ENCODE data around the gene CAMKMT.

Gene CAMKMT

DNA sequence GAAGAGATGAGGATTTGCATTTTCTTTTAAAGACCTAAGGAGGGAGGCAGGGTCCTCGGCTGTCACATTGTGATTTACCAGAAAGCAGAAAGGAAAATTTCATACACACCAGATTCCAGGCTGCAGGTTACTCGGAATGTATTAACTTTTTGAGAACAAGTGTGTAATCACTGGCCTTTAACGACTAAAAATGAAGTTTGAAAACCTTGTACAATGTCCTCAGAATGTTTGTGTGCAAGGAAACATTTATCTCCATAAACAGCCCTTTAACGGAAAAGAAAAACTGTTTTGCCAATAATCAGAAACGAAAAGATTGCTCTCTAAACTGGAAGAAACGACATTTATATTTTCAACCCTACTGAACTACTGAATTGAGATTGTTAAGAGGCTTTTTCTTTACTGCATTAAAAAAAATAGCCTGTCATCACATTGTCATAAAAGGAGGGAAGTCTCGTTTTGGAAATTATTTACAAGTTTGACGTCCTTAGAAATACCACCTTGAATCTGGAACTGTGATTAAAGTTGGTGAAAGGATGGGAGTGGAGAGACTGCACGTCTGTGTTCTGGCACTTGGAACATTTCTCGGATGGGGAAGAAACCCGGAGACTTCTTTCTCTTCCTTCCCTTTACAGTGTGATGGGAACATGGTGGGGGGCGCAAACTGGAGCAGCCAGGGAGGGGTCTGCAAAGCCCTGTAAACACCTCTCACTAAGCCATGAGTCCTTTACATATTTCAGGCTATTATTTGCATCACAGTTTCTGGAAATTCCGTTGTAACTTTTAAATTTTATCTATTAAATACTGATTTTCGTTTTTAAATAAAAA lies 445.7 kb downstream of the CAMKMT start:
- no peak for DNase-seq

- no peak for DNase-seq
Observed at GRCh38 chr2:44810892-44811530, 449.3 kb downstream of the CAMKMT start.

DNA sequence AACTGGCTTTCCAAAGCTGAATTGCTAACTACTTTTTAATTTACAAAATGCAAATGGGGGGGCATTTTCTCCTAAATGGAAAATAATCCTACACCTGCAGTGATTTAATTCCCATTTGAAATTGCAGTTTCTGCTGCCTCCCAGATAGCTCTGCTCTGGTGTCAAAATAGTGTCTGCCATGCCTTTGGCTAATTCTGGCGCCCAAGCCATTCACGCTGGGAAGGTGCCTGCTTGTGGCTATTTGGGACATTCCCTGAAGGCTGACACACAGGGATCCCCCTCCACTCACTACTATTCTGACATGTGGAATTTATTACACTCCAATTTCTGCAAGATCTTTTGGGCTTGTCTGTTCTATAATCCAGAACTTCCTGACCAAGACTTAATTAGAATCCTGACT lies 451.4 kb downstream of the CAMKMT start:
- no peak for DNase-seq

GRCh38 chr2:44813658-44814057 lies 451.9 kb downstream of the CAMKMT start:
- no peak for DNase-seq

GRCh38 chr2:44817256-44817655 lies 455.5 kb downstream of the CAMKMT start:
- DNase-seq: no peak

DNA sequence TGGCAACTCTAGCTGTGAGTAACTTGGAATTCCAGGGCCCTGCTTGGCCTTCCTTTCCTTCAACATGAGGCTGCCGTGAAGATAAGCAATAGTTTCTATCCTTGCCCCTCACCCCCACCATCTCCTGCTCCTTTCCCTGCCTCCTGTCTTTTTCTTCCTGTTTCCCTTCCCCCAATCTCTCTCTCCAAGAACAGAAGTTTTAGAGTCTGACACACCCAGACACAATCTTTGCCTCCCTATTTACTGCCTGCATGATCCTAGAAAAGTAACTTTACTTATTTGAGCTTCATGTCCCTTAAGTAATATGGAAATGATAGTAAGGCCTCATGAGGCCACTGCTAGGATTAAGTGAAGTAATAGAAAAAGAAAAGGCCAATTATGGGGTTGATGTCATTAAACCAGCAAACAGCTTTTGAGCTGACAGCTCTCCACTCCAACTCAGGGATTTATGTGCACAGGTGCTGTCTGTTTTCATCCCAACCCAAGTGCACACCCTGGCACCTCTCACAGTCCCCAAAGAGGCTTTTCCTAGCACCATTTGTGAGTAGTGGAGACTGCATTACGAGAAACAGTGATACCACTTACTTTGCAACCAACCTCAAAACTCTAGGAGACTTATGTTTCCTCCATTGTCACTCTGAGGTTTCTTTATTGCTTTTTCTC lies 456.1 kb downstream of the CAMKMT start:
- DNase-seq: no peak

GRCh38 chr2:44819061-44819460 lies 457.3 kb downstream of the CAMKMT start:
- DNase-seq: no peak

GRCh38 chr2:44821500-44821899 lies 459.8 kb downstream of the CAMKMT start:
- no peak for DNase-seq

DNA sequence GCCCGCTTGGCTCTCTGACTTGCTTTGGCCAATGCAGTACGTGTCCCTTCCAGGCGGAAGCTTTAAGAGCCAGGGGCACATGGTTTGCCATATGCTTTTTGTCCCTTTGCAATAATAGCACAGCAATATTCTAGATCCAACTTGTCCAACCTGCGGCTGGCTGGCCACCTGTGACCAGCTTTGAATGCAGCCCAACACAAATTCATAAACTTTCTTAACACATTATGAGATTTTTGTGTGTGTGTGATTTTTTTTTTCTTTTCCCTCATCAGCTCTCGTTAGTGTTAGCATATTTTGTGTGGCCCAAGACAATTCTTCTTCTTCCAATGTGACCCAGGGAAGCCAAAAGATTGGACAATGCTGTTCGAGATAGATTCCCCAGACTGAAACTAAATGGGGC lies 460.4 kb downstream of the CAMKMT start:
- DNase-seq: no peak

Measured in NCI-H1694 treated with DMSO at 0.1 percent for 48 hours (cell line).